ENCODE results near the gene SLC9A6. TPM values are rescaled to one million over a fixed set of nuclear protein-coding genes. Genes with fewer than 3 reads are reported as not detected.
"Not testable (repeated sequence)": the region's sequence is repeated elsewhere in the genome, so short reads cannot be mapped to it uniquely, and the experiment has no call there.

Gene SLC9A6
- total RNA-seq, 1 experiment from 2014 or later, result 13.7 TPM

DNA sequence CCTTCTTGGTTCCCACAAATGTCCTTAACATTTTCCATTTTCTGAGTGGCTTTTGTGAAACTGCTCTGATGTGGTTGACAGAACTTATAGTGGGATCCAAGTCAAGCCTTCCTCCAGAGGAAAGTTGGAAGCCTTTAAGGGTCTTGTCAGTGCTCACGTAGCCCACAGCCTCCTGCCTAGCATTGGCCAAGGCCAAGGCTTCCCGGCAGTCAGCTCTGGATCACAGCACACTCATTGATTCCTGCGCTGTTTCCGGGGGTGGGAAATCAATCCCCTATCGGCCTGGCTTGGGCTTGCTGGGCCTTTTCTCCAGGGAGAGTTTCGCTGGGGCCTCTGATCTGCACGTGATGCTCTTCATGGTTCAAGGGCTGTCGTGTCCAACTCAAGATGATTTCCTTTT, 76.1 kb downstream of the SLC9A6 start:
- DNase-seq (ENCODE audit: low read depth), result no peak

DNA sequence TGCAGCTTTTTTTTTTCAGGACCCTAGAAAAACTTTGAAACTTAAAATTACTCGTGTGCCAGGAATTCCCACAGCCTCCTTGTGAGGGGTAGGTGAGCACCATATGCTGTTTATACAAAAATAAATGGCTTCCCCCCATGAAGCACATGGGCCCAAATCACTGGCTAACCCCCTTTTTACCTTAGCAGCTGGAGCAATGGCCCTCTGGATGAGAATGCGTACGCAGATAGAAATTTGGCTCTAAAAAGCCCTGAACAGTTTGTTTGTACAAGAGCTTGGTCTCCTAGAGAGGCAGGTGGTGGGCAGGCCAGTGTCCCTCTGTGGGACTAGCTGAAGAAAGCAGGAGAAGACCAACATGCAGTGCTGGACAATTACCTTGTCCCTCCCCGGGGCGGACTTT, 76.5 kb downstream of the SLC9A6 start:
- no peak for DNase-seq (ENCODE audit: low read depth)

DNA sequence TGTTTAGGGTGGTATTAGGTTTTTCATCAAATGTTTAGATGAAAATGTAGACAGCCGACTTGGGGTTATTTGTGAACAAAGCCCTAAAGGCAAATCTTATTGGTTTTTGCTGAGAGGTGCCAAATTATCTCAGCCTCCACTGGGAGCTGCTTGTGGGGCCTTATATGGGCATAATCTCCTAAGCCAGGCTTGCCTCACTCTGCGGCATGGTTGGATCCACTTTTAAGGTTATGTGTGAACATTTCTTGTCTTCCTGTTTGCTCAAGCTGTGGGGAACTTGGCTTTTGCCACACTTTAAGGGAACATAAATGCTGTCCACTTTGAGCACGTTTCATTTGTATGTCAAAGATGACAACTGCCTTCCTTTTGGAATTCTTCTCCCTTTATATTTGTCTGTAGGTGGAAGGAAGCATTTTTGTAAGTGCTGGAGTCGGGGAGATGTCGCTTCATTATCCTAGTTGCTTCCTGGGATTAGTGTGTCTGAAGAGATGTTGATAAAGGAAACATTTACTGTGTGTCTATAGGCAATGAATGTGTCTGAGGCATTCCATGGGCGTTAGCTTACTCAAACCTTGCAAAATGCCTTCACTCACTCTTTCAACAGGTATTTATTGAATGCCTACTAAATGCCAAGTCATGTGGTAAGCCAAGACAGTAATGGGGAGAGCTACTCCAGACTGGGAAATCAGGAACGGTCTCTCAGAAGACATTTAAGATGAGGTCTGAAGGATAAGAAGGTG, 78.3 kb downstream of the SLC9A6 start:
- DNase-seq (ENCODE audit: low read depth), result no peak

DNA sequence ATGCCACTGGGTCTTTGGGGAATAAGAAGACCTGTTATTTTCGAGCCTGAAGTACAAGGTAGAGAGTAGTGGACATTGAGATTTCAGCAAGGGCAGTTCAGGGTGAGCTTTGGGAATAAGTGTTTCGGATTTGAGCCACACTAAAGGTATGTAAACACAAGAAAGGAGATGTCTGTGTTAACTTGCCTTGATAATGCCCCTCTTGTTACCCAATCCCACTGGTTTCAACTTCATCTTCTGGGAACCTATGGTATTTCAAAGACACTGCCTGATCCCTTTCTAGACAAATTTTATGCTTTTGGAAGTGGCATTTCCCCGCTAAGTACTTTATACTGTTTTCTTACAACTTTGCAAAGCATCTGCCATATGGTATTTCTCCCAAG, 79.4 kb downstream of the SLC9A6 start:
- DNase-seq (ENCODE audit: low read depth), result no peak

DNA sequence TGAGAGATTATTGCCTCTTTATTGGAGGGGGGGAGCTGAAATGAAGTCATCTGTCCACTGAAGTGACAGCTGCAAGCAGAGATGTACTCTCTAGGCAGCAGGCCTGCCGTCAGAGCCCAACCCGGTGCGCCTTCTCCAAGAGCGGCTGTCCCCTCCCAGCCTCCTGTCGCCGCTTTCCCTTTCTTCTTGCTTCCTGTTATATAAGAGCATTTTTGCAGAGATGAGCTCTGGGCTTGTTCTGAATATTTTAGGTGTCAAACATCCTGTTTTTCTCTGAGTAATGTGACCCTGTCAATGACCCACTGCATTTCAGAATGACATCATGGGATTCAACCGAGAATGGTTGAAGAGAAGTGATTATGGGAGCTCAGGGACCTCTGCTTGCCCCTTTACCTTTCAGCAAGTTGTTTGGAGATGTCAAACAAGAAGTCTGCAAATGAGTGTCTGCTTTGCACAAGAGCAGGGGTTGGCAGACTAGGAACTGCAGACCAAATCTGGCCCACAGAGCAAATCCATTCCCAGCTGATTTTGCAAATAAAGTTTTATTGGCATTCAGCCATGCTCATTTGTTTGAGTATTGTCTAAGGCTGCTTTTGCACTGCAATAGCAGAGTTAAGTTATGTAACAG, 79.9 kb downstream of the SLC9A6 start:
- DNase-seq (ENCODE audit: low read depth), result peak; percentile 81

DNA sequence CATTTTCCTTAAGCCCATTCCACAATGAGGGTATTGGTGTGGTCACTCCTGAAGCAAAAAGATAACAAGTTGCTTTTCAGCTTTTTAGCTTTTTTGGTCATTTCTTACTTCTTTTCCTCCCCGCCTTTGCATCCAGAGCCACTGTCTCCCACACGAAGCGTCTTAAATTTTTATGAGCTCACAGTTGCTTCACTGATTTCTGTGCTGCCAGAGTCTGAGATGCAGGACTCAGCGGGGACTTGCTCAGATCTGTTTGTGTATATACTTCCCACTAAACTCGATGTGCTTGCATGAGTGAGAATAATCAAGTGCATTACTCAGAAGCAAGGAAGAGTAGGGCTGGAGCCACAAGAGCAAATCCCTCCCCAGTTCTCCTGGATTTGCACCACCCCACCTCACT, 81.9 kb downstream of the SLC9A6 start:
- DNase-seq (ENCODE audit: low read depth), result no peak

DNA sequence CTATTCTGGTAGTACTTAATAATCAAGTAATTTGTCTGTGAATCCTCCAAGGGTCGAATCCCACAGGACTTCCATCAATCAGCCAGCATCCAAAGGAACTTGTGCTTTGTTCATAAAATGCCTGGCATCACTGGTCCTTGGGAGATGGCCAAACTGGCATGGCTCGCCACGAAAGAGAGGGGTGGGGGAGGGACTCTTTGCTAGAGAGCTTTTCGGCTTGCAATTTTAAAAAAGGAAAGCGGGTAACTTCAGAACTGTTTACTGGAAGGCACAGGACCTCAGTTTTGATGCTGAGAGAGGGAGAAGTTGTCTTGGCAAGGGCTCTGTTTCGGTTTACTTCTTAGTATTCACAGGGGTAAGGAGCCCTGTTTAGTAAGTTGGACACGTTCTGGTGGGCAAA, 82.7 kb downstream of the SLC9A6 start:
- no peak for DNase-seq (ENCODE audit: low read depth)

DNA sequence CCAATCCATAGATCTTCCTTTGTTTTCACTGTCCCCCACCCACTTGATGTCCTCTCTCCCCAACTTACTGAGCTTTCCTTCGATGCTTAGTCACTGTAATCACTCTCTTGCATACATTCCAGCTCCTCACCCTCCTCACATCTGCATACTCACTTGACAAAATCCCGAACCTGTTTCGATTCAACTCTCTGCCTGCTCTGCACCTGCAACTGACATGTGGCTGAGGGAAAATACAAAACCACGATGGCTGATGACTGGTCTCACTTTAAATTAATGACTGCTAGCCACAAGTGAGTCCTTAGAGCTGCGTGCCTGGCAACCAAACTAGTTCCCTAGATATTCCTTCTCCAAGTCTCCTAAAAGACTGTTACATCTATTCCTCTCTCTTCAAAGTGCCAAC, 91.7 kb downstream of the SLC9A6 start:
- DNase-seq (ENCODE audit: low read depth), result peak; percentile 10

DNA sequence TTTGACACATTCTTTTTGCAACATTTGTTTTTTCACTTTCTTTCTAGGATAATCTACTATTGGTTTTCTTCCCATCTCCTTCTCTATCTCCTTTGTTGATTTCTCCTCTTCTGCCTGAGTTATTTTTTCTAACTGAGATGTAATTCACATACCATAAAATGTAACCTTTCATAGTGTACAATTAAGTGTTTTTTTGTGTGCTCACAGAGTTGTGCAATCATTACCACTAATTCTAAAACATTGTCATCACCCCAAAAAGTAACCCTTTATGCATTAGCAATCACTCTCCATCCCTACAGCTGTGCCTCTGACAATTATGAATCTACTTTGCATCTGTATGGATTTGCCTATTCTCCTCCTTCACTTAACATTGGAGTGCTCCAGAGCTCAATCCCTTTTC, 95.5 kb downstream of the SLC9A6 start:
- DNase-seq (ENCODE audit: low read depth), result no peak

DNA sequence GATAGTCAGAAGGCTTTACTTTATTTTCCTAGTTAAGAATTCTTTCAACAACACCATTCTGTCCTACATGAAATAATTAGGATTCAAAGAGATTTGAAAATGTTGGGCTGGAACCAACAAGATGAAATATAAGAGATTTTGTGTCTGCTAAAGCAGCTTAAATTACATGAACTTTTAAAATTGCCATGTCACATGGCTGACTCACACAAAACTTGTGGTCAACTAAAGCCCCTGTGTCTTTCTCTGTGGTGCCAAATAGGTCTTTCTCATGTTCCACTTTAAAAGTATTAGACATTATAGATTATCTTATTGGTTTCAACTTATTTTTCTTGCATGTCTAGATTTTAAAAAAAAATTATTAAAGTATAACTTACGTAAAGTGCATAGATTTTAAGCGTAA, 101.3 kb downstream of the SLC9A6 start:
- DNase-seq (ENCODE audit: low read depth), result peak; percentile 46

DNA sequence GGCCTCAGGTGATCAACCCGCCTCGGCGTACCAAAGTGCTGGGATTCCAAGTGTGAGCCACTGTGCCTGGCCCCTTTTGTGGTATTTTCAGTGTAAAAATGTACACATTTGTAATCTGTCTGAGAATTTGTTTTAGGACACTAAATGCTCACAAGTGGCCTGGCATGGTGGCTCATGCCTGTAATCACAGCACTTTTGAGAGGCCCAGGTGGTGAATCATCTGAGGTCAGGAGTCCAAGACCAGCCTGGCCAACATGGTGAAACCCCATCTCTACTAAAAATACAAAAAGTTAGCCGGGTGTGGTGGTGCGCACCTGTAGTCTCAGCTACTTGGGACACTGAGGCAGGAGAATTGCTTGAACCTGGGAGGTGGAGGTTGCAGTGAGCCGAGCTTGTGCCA, 106.7 kb downstream of the SLC9A6 start:
- not testable (repeated sequence) for DNase-seq (ENCODE audit: low read depth)

DNA sequence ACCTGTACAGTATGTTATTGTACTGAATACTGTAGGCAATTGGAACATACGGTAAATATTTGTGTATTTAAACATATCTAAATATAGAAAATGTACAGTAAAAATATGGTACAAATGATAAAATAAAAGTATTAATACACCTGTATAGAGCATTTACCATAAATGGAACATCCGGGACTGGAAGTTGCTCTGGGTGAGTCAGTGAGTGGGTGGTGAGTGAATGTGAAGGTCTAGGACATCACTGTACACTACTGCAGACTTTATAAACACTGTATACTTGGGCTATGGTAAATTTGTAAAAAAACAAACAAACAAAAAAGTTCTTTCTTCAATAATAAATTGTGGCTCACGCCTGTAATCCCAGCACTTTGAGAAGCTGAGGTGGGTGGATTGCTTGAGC, 109.7 kb downstream of the SLC9A6 start:
- no peak for DNase-seq (ENCODE audit: low read depth)

Other genes starting within 250 kb of the SLC9A6 start
- gene CT45A3, start 217.2 kb upstream of the SLC9A6 start, total RNA-seq (2014; rRNA removed; shearing (Covaris generic)), result 0.24 and 0.47 TPM in 2 replicates
- gene CT45A5, start 199.9 kb upstream of the SLC9A6 start, total RNA-seq (2014; rRNA removed; shearing (Covaris generic)), result 4.1 and 5.8 TPM in 2 replicates
- gene CT45A6, start 182.6 kb upstream of the SLC9A6 start, total RNA-seq (2014; rRNA removed; shearing (Covaris generic)), result not detected in 2 replicates
- 14.2 and 28.2 TPM in 2 replicates for gene CT45A2, start 165.4 kb upstream of the SLC9A6 start, total RNA-seq (2014; rRNA removed; shearing (Covaris generic))
- not detected in 2 replicates for gene CT45A7, start 148.2 kb upstream of the SLC9A6 start, total RNA-seq (2014; rRNA removed; shearing (Covaris generic))
- 13.6 TPM in 1 of 2 replicates, not detected in the other for gene CT45A8, start 130.9 kb upstream of the SLC9A6 start, total RNA-seq (2014; rRNA removed; shearing (Covaris generic))
- 13.7 TPM in 1 of 2 replicates, not detected in the other for gene CT45A9, start 113.6 kb upstream of the SLC9A6 start, total RNA-seq (2014; rRNA removed; shearing (Covaris generic))
- 30.6 and 42.2 TPM in 2 replicates for gene CT45A10, start 92.0 kb upstream of the SLC9A6 start, total RNA-seq (2014; rRNA removed; shearing (Covaris generic))
- 5.3 and 6.9 TPM in 2 replicates for gene SAGE1, start 91.7 kb upstream of the SLC9A6 start, total RNA-seq (2014; rRNA removed; shearing (Covaris generic))
- 11.5 and 16.4 TPM in 2 replicates for gene MMGT1, start 11.4 kb upstream of the SLC9A6 start, total RNA-seq (2014; rRNA removed; shearing (Covaris generic))
- 87.9 and 97.2 TPM in 2 replicates for gene FHL1, start 162.1 kb downstream of the SLC9A6 start, total RNA-seq (2014; rRNA removed; shearing (Covaris generic))